ENCODE measurements around the gene S100A5.

Gene S100A5

DNA sequence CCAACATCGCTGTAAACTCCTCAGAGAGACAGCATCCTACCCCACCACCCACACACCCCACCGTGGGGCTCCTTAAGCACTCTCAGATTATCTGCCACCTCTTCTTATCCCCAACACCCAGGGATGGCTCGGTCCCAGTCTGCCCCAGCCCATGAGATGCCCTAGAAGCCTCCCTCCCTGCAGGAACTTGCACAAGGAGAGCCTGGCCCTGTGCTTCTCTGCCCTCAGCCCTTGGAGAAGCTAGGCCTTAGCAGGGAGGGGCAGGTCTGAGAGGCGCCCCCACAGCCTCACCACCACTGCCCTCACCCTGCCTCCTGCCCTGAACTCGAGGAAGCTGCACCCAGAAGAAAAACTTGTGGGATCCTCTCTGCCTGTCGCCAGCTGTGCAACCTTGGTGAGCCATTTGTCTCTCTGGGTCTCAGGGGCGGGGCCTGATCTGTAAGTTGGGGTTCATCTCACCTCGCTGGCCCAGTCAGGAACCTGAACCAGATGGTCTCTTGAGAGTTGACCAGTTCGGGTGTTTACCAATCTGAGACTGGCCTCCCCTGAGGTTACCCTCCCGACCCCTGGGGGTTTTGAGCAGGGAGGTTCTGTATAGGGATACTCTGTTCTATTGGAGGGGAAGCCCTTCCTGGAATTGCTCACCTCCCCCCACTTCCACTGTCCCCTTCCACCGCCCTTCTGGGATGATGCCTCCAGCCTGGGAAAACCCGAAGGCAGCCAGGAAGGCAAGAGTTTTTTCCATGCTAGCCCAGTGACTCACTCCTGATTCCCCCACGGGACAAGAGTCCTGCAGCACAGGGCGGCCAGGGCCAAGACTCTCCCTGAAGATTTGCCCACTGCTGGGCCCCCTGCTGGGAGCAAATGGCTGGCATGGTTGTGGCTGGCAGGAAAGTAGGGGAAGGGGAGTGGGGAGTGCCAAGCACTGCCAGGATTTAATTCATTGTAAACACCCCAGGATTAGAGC lies 8.3 kb upstream of the S100A5 start, which contains the start of gene S100A3:
Gene S100A3 (minus strand): TSS at position 537 of the 967 bp plus-strand sequence. CDS start 773 bp downstream, outside the sequence.
- no peak for DNase-seq (ENCODE audit: low read depth in 2 of 3, low spot score in 2 of 3)

DNA sequence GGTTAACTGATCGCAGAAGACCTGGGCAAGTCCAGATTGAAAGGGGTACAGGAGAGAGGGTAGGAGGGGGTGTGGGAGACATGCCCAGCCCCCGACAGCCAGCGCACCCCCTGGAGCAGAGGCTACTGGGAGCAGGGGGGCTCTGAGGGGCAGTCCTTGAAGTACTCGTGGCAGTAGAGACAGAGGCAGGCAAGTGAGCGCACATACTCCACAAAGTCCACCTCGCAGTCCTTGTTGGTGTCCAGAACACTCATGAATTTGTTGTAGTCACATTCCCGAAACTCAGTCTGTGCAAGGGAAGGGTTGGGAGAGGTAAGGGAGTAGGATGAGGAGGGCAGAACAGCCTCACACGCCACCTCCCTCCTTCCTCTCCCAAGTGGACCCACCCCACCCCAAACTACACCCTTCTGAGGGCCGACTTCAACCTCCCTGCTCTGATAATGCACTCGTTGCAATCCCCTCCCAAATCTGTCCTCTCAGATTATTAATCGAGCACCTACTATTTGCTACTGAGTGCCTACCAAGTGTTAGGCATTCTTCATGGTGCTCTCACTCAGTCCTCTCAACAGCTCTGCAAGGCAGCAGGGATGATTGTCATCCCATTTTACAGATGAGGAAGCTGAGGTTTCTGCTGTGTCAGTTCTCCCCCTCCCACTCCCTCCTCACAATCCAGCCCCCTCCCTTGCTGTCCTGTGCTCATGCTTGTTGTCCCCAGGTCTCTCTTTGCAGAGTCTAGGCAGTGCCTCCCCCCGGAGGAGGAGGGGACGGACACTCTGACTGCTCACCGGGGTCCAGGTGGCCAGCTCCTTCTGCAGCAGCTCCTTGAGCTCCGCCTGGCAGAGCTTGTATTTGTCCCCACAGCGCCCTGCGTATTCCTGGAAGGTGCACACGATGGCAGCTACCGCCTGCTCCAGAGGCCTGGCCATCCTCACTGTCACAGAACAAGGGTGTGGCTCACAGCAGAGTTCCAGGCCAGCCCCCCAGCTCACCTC lies 7.1 kb upstream of the S100A5 start:
- DNase-seq (ENCODE audit: low read depth in 2 of 3, low spot score in 2 of 3), result no peak

DNA sequence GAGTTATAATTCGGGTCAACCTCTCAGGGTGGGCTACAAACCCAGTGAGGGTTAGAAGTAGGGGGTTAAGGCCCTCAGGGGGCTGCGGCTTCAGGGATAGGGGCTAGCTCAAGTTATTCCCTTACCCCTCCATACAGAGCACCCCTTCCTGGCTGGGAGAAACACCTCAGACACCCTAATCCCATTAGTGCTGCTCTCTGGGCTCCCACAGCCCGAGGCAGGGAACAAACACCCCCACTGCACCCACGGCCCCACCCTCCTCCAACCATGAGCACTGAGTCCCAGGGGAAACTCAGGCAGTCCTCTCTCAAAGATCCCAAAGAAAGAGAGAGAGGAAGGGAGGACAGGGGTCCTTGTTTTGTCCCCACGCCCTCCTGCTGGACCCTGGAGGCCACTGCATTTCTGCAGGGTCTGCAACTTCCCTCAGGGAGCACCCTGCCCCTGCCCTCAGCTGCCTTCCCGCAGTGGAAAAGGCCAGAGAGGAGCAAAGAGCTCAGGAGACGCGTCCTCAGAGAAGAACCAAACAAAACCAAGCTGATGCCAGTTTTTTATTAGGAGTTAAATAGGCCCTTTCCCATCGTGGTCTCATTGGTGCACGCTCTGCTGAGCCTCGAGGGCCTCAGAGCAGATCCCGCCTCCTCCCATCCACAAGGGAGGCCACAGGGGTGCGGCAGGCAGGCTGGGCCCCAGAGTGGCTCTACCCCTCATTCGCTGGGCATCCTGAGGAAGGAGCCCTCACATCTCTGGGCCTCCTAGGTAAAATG lies 6.2 kb upstream of the S100A5 start:
- DNase-seq (ENCODE audit: low read depth in 2 of 3, low spot score in 2 of 3), result no peak

DNA sequence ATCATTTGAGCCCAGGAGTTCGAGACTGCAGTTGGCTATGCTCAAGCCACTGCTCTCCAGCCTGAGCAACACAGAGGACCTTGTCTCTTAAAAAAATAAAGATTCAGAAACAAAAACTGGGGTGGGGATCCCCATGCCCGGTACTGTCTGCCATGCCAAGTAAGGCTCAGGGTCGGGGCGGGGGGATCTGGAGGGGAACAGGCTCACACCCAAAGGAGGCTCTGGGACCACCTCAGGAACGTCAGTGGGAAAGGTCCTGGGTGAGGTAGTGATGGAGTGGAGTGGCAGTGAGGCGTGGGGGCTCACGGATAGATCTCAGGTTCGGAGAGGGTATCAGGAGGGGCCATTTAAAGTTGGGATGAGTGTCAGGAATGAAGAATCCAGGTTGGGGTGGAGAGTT lies 5.6 kb upstream of the S100A5 start:
- no peak for DNase-seq (ENCODE audit: low read depth in 2 of 3, low spot score in 2 of 3)

DNA sequence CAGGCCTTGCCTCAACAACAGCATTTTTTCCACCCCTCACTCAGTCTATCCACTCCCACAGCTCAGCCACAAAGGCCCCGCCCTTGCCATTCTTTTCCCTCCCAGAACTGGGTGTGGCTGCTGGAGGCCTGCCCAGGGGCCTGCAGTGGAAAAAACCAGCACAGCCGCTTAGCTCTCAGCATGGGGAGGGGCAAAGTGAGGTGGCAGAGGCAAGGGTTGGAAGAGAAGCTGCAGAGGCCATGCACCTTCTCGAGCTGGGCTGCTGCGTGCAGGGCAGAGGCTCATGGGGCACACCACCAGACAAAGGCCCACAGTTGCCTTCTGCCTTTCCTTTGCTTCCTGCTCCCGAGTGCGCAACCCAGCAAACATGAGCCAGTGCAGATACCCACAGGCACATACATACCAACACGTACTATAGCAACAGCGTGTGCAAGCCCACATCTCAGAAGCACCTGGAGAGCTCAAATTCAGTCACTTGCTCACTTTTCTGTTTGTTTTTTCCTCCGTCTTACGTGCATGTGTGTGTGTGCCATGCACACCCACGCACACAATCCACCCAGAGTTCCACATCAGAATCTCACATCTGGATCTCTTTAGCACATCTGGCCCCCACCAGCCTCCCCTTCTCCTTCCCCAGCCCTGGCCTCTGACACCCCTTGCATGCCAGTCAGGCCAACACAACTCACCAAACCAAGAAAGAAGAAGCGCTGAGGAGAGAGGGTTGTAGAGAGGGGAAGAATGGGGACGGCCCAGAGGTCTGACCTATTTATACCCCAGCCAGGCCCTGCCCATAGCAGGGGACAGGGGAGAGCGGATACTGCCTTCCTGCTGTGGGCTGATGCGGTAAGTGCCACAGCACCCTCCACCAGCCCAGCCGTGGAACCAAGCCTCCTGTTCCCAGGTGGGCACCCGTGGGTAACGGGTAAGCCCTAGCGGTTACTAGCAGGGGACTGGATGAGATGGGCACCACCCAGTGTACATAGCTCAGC lies 4.6 kb upstream of the S100A5 start, which contains the start of gene S100A4:
Gene S100A4 (minus strand): TSS at position 740 of the 989 bp plus-strand sequence. CDS start 1,012 bp downstream, outside the sequence.
- peak; percentile 61 to 80 (median 75) for DNase-seq (ENCODE audit: low read depth in 2 of 3, low spot score in 2 of 3)

DNA sequence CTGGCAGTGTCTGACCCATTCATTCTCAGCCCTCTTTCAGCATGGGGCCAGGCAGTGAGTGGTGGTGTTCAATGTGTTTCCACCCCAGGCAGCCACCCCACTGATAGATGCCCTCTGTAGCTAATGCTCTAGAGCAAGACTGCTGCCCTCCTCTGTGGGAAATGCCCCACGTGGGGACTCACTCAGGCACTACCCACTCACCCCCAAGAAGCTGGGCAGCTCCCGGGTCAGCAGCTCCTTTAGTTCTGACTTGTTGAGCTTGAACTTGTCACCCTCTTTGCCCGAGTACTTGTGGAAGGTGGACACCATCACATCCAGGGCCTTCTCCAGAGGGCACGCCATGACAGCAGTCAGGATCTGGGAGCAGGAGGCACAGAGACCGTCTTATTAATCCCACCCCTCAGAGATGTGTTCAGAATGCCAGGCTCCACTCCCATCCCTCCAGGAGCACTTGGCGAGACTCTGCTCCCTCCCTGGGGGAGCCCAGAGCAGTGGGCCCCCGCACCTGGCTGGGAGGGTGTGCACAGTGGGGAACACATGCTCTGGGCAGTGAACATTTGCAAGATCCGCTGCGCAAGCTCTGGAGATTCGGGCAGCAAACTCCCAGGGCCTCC lies 3.8 kb upstream of the S100A5 start:
- DNase-seq (ENCODE audit: low read depth in 2 of 3, low spot score in 2 of 3), result no peak

DNA sequence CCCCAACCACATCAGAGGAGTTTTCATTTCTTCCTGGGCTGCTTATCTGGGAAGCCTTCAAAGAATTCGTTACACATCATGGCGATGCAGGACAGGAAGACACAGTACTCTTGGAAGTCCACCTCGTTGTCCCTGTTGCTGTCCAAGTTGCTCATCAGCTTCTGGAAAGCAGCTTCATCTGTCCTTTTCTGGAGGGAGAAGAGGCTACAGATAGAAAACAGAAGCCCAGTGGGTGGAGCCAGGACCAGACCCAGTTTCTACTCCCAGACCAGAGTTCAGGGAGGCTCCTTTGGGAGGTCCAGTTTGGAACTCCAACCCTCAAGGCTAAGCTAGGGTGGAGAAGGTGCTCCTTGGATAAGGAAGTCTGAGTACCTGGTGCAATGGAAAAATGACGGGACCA lies 3.0 kb upstream of the S100A5 start:
- no peak for DNase-seq (ENCODE audit: low read depth in 2 of 3, low spot score in 2 of 3)

DNA sequence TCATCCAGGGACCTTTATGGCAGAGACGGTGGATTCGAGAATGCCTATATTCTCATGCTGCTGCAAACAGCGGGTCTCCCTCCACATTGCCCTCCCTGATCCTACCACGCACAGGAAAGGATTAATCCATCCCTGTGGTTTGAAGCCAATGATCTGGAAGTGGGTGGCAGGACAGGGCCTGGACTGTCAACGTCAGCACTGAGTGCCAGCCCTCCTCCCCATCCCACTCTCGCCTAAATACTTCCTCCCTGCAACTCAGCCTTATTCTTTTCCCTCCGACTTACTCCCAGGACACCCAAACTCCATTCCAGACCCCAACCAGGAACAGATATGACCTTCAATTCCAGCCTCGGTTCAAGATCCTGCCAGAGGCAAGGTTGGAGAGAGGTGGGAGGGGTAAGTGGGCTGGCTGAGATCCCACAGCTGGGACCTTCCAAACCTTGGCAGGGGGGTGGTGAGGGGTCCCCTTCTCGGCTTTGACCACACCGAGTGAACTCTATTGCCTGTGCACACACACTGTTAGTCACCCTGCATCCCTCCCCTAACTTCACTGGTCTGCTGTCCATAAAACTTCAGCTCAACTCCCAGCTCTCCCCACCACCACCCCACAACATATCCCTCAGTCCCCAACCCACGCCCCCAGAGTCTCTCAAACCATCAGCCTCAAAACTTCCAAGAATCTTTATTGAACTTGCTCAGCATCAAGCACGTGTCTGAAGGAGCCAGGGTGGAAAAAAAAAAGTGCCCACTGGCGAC lies 2.4 kb upstream of the S100A5 start:
- DNase-seq (ENCODE audit: low read depth in 2 of 3, low spot score in 2 of 3), result no peak

DNA sequence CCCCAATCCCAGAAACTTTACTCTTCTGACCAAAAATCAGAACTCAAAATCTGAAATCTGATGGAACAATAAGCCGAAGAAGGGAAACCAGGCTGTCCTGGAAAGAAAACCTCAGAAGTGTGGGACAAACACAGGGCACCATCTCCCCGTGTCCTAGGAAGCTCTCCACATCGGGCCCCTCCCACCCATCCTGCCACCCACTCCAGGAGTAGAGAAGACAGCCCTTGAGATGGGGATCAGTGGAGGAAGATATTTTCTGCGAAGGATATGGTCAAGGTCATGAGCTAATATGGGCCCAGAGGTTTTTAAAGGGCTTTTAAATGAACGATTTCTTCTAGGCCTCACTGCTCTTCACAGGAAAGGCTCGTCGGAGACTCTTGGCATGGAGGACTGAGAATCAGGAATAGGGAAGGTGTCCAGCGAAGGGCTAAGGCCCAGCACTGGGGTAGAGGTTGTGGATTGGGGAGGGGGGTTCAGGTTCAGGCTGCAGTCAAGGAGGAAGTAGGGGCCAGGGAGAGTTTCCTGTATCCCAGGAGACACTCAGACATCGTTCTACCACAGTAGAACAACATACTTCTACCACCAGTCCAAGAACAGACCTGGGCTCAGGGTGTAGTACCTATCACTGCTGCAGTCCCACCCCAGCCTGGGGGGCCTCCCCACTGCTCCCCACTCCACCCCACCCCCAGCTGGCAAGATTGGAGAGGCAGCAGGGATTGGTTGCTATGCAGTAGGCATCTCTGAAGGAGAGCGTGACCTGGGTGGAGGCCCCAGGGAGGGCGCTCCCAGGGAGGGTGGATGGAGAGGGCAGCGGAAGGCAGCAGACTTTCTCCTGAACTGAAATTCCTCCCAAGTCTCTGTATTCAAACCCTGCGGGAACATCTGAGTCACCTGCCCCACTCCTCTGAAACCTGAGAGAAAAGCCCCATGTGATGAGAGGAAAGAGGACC lies 1.2 kb upstream of the S100A5 start:
- no peak for DNase-seq (ENCODE audit: low read depth in 2 of 3, low spot score in 2 of 3)

DNA sequence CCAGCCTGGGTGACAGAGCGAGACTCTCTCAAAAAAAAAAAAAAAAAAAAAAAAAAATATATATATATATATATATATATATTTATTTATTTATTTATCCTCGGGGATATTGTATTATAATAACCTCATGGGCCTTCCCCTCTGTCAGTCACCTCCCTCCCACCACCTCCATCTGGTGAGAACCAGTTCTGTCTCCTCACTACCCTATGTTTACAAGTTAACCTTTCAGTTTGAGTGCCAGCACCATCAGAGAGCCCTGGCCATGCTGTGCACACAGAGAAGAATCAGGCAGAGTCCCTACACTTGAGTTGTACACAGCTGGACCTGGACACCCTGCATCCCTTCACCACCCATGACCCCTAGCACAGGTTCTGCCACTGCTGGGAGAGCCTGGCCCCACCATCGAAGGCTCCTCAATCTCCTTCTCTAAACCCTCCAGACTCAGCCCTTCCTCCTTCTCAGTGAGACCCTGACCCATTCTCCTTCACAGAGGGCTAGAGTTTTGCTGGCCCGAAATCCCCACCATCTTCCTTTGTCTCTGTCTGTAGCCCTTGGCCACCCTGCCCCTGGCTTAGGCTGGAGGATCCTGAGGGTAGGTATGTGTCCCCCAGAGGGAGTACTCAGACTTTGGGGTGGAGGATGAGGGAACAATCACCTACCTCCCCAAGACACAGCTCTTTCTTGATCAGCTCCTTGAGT lies 1.2 kb downstream of the S100A5 start:
- no peak for DNase-seq (ENCODE audit: low read depth in 2 of 3, low spot score in 2 of 3)

DNA sequence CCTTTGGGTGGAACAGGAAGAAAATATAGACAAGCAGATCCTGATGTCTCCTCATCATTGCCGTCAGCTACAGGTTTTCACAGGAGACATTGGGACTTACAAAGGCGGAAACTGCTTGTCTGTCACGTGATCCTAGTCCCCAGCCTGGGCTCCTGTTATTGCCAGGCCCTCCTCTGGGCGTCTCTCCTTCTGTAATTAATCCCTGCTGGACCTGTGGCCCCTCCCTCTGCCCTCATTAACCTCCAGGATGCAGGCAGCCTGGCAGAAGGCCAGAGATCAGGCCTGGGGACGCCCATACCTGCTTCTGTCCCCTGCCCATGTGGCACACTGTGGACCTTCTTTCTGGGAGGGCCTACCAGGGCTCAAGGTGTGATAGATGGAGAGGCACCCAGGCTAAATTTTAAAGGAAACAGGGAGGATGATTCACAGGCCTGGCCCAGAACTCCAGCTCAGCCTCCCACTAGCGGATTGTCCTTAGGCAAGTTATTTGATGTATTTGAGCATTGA lies 2.4 kb downstream of the S100A5 start:
- DNase-seq (ENCODE audit: low read depth in 2 of 3, low spot score in 2 of 3), result no peak

DNA sequence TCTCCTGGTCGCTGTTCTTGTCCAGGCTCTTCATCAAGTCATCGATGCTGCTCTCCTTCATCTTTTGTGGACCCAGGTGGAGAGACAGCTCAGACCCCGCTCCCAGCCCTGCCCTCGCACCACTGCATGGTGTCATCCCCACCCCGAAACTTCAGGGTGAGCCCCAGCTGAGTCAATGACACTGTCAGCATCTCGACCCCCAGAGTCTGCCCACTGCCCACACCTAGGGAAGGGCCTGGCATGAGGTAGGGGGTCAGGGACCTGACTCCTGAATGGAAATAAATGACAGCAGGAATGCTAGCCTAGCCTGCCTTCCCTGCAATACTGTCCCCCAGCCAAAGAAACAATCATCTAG lies 3.4 kb downstream of the S100A5 start:
- no peak for DNase-seq (ENCODE audit: low read depth in 2 of 3, low spot score in 2 of 3)

DNA sequence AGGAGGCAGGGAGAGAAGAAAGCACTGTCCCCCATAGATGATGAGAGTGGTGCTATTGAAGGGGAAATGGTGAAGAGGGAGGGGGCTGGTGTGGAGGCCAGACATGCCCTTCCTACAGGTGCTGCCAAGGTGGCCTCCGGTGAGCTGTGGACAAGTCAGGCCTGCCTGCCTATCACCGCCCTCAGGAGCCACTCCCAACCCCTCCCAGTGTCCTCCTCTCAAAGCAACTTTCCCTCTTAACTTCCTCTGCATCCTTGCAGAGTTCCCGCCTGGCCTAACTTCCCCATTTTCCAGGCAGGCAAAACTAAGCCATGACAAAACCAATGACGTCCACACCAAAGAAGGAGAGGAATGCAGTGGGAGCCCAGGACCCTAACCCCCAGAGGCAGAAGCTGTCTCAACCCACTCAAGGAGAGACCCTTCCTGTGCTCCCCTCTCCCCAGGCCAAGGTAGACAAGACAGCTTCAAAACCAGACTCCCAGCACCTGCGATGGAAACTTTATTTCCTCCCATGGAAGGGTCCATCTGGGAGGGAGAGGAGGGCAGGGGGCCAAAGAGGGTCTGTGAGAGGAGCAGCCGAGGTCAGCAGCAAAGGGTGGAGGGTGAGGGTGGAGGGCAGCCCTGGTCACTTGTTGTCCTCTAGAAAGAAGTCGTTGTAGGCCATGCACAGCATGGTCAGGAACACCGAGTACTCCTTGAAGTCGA lies 3.9 kb downstream of the S100A5 start:
- no peak for DNase-seq (ENCODE audit: low read depth in 2 of 3, low spot score in 2 of 3)

DNA sequence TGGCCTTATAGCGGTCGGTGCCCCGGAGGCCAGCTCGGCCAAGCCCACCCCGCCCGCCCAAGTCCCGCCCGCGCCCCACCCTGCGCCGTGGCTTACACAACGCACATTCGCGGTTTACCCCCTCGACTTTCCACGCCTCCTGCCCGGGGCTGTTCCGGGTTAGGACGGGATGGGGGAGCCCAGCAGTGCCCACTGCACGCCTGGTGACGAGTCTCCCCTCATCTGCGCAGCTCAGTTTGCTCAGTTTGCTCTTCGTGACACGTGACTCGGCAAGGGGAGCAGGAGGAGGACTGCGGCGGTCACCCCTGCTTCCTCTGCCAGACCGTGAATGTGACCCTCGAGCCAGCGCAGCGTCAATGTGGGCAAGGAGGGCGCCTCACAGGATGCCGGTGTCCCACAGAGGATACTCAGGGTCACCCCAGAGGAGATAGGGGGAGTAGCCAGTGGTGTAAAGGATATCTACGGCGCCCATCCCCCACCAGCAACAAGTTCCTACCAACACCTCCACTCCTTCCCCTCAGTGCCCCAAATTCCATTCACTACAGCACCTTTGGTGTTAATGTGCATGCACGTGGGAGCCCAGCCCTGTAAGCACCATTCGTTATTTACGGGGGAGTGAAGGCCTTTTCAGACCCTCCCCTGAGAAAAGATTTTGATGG lies 4.6 kb downstream of the S100A5 start:
- DNase-seq (ENCODE audit: low read depth in 2 of 3, low spot score in 2 of 3), result peak in 2 of 3 experiments; percentile 56 to 61
